Stimulated activated CD8-positive, alpha-beta memory T cell treated with anti-CD3 and anti-CD28 coated beads, Interleukin-12 subunit alpha, Interleukin-12 subunit beta, amount 100 ng/mL, for 24 hours (primary cell): ENCODE results near the gene EDN2.

ENCODE experiments used
- DNase-seq: peaks from one replicate; pipeline ENCODE4 v3.0.0-alpha.2; 2020; ENCODE audit errors: extremely low read depth

EDN2 gene

DNA sequence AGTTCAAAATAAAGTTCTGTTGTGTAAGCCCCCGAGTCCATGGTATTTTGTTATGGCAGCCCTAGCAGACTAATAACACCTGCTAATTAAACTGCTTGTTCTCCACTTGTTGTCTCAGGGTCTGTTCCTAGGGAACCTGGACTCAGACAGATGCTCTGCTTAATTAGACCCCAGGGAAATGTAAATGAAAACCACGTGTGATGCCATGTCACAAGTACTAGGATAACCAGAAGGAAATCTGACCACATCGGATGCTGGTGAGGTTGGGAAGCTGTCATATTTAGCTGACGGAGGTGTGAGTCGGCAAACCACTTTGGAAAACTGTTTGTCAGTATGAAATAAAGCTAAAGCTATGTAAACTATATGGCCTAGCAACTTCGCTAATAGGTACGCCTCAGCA lies 19.6 kb downstream of the EDN2 start:
- no peak for DNase-seq

DNA sequence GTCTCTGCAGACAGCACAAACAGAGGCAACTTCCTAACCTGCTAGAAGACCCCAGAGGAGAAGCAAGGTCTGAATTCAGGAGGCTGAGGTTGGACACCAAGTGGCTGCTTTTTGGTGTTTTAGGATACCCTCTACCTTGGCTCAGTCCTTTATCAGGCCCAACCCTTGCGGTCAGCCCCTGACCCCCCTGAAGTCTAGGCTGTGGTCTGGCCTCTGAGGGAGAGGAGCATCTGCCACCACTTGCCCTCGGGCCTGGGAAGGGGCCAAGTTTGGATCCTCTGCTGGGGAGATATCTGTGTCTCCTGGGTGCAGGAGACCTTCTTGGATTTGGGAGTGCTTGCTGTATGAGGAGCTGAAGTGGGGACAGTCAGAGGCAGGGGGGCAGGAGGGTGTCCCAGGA lies 21.0 kb downstream of the EDN2 start:
- no peak for DNase-seq

GRCh38 chr1:41462680-41463004 lies 21.8 kb downstream of the EDN2 start:
- DNase-seq = no peak

DNA sequence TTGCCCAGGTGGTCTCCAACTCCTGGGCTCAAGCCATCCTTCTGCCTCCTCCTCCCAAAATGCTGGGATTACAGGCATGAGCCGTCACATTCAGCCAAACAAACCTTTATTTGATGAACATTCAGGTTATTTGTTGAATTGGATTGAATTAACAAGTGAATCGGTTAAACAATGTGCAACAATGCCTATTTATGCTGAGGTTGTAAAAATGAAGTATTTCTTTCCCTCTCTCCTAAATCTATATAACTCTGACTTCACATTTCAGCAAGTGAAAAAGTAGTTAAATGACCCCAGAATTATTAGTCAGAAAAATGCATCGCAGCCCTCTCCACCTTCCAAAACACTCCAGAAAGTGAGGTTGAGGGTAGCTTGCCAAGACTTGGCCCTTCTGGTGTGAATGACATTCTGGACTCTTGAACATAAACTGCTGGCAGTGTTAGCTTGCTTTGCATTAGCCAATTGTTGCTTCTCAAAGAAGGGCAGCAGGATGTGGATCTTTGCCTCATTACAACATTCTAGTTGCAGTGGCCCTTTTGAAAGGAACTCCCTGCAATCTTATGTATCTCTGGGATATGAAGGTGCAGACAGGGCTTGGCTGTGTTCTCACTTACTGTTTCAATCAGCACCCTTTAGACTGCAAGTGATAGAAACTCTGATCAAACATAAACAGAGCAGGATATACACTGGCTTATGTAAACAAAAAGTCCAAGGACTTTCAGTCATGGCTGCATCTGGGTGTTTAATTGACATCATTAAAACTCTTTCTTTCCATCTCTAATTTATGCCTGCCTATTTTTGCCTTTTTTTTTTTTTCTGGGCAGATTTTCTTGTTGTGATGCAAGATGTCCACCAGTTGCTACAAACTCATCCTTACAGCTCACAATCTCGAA lies 22.4 kb downstream of the EDN2 start:
- DNase-seq = no peak

DNA sequence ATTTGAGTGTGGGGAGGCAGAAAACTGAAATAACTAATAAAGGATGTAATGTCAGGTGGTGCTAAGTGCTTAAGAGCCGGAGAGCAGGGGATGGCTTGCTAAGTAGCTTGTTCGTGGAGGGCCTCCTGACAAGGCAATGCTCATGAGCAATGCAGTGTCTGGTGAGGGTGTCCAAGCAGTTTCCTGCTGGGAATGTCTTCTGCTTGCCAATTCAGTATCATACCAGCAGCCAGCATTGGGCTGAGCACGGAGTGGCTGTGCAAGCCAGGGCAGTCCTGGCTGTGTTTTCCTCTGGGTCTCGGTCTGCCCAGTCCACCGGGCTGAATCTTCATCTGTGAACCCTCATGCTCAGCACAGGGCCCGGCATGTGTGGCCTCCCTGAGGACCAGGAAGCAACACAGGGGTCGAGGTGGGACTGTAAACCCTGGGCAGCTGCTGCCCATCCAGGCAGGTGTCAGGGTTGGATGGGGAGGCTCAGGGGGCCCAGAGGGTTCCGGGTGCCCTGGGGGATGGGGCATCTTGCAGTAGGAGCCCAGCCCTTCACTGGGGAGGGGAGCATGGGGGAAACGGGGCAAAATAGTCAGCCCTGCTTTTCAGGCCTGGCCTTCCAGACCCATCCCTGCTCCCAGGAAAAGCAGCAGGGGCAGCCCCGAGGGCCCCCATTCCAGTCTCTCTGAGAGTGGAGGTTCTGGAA lies 27.5 kb downstream of the EDN2 start:
- DNase-seq = no peak

DNA sequence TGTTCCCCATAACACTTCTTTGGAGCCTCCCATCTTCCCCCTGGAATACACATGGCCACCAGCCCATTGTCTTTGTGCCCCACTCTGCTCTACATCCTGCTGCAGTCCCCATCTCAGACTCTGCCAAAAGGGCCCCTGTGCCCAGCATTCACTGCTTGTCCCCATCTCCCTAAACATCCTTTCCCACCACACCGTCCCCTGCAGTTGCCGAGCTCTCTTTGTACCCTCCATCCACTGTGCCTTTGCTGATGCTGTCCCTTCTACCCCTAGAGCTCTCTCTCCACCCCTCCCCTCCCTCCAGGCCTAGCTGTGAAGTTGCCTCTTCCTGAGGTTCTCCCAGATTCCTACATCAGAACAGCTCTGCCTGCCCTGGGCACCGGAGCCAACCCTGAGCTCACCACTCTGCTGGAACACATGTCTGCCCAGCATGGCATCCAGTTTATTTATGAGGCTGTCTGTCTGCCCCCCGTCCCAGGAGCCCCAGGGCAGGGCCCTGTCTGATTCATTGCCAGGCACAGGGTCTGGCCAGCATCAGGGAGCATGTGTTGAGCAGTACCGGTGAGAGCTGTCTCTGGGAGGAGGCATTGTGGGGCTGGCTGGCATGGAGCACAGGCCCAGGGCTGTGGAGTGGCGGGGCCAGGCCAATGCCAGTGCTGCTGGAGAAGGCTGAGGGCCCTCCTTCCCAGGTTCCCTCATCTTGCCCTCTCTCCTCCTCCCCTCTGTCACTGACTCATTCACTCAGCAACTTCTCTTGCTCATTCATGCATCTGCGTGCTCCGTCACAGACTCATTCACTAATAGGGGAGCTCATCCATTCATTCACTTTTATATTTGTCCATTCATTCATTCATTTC lies 28.8 kb downstream of the EDN2 start:
- no peak for DNase-seq

DNA sequence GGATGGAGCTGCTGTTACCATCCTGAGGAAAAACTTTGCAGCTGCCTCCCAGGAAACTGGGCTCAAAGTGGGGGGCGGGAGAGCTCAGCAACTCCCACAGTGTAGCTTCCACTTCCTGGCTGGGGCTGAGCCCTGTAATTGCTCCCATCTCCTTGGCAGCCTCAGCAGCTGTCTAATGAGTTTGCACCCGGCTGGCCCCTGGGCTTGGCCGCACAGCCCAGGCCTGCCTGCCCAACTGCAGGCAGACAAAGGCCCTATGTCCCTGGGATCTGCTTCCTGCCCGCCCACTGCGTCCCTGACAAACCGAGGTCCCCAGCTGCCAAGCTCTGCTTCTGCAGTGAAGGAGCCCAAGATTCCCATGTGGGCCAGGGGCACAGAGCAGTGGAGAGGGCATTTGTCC lies 30.1 kb downstream of the EDN2 start:
- DNase-seq = no peak

- no peak for DNase-seq
Observed at GRCh38 chr1:41452704-41453290, 31.7 kb downstream of the EDN2 start.

- DNase-seq = no peak
Observed at GRCh38 chr1:41450747-41451285, 33.7 kb downstream of the EDN2 start.

DNA sequence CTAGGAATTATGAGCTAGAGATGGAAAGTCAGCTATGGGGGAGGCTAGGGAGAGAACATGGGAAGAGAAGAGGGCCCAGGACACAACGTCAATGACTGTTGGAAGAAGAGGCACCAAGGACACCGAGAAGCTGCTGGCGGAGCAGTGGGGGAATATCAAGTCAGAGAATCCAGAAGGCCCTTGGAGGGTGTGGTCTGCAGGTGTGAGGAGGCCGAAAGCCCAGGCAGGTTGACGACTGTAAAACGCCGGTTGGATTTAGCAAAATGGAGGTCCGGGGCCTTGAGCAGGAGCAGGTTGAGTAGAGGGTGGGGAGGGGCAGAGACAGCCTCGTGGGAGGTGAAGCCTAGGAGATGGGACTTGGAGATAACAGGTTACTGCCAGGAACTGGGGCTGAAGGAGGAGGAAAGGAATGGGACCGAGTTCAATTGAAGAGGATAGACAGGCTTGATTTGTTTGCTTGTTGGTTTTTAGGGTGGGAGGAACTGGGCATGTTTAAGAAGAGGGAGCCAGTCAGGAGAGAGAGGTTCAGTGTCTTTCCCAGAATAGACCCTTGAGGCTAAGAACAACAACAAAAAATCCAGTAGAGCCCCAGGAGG lies 35.1 kb downstream of the EDN2 start:
- DNase-seq = no peak

DNA sequence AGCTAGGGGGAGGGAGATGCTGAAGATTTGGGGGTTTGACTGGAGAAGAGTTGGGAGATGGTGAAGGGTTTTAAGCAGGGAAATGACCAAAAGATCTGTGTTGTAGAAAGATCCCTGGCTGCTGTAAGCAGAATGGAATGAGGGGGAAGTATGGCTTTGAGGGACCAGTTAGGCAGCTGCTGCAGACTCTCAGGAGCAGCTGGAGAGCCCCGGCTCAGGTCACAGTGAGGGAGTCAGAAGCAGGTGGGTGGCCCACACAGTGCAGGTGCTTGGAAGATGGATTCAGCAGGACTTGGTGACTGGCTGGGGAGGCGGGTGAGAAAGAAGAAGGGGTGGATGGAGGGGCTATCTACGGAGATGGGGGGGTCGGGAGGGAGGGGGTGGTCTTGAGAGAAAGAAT lies 35.7 kb downstream of the EDN2 start:
- no peak for DNase-seq

DNA sequence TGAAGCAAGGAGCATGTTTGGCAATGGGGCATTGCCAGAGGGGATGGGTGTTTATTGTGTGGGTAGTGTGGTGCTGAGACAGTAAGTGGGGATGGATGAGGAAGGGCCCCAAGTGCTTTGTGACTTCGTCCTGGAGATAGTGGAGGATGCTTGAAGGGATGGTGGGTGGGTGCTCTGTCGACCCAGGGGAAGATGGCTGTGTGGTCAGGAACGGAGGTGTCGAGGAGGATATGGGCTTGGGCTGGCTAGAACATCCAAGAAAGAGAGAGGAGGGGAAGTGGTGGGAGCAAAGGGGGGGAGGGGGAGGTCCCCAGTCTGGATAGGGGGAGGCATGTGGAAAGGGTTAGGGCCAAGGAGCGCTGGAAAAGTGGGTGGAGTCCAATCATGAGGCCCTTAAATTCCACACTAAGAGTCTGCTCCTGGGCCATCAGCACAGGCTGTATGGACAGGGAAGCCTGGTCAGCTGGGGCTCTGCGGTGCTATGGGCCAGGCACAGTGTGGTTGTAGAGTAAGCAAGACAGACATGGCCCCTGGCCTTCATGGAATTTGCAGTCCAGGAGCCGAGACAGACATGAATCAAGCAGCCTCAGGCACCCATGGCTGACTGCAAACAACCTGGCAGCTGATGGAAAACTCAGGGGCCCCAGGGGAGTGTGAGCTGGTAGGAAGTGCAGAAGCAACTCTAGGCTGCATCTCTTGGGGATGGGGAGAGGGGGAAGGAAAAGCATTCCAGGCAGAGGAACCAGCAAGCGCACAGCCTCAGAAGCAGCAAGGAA lies 36.3 kb downstream of the EDN2 start:
- no peak for DNase-seq

GRCh38 chr1:41446851-41447610 lies 37.5 kb downstream of the EDN2 start:
- DNase-seq = no peak

DNA sequence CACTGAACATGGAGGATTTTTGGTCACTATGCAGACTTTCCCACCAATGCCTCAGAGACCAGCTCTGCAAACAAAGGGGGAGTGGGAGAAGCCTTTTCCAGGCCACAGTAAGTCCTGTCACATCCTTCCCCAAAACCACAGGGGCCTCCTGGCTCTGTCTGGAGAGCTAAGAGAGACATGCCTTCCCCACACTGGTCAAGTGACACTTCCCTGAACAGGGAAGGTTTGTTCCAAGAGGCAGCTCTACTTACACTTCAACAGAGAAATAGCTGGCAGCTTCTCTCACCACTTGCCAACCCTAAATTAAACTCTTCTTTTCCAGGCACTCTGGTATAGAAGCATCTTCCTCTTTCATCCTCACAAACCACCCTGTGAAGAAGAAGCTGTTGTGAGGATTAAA lies 39.7 kb downstream of the EDN2 start:
- no peak for DNase-seq

DNA sequence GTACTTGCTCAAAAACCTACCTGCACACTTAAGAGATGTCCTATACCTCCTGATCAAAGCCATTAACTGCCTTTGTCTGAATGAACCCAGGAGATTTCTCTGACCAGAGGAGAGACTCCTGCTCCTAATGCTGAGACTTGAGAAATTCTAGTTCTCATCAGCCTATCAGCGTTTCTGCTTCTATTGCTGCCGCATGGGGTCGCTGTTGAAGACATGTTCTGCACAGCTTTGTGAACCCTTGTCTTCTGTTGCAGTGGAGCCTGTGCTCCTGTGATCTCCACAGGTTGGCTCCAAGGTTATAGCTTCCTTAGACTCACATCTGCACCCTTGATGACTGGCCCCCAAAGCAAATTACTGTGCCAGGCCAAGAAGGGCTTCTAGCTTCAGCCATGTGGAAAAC lies 40.2 kb downstream of the EDN2 start:
- DNase-seq = no peak

- DNase-seq = no peak
Observed at GRCh38 chr1:41442697-41443251, 41.7 kb downstream of the EDN2 start.

- no peak for DNase-seq
Observed at GRCh38 chr1:41440321-41441085, 44.0 kb downstream of the EDN2 start.

DNA sequence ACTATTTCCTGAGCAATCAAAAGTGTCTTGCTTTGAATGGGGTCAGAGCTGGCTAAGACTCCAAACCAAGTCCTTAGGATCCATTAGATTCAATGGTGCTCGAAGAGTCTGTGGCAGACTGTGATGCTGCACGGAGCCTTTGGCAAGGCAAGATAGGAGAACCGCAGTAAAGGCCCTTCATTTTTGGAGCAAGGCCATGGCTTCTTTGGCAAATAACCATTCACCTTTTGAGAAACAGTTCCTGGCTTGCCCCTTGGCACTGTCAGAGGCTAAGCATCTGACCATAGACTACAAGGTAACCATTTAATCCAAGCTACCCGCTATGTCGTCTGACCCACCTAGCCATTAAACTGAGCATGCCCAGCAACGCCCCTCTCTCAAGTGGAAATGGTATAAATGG lies 45.2 kb downstream of the EDN2 start:
- DNase-seq = no peak

- DNase-seq = no peak
Observed at GRCh38 chr1:41438711-41439110, 45.8 kb downstream of the EDN2 start.
